Endothelial cell of umbilical vein (primary cell): ENCODE measurements around the gene ITFG1.

Experiments
- EZH2 ChIP-seq: IDR thresholded peaks from 2 replicates; pipeline ENCODE4 v1.6.1; 2012; ENCODE audit warnings: borderline replicate concordance, low read depth, mild to moderate bottlenecking, moderate library complexity, low read length, inconsistent platforms; ENCODE audit not compliant: severe bottlenecking
- FOS ChIP-seq: IDR thresholded peaks from 2 replicates; pipeline ENCODE4 v1.6.1; 2011; ENCODE audit warnings: mild to moderate bottlenecking, low read length, moderate library complexity, borderline replicate concordance; ENCODE audit not compliant: insufficient read depth
- GATA2 ChIP-seq: IDR thresholded peaks from 2 replicates; pipeline ENCODE4 v1.7.0; 2011; ENCODE audit warnings: low read depth, mild to moderate bottlenecking, moderate library complexity, mixed read lengths, low read length; ENCODE audit not compliant: insufficient read length, insufficient read depth
- JUN ChIP-seq: IDR thresholded peaks from 2 replicates; pipeline ENCODE4 v1.6.1; 2011; ENCODE audit warnings: borderline replicate concordance, low read depth; ENCODE audit not compliant: insufficient read length, insufficient read depth
- MAX ChIP-seq: IDR thresholded peaks from 2 replicates; pipeline ENCODE4 v1.6.1; 2011; ENCODE audit not compliant: insufficient read depth, insufficient read length
- MYC ChIP-seq: IDR thresholded peaks from one replicate; pipeline ENCODE4 v1.6.1; 2011; ENCODE audit warnings: mild to moderate bottlenecking, low read depth, low read length
- POLR2A ChIP-seq: IDR thresholded peaks from 2 replicates; pipeline ENCODE4 v1.6.1; 2012; ENCODE audit warnings: low read depth, mild to moderate bottlenecking, control low read depth, low read length
- POLR2AphosphoS5 ChIP-seq: IDR thresholded peaks from 2 replicates; pipeline ENCODE4 v1.6.1; 2012; ENCODE audit warnings: low read depth, mild to moderate bottlenecking, control low read depth, low read length, moderate library complexity; ENCODE audit not compliant: insufficient read depth
- TF ChIP-seq, protein P1 (sequence below), 2 donors: IDR thresholded peaks; 1 replicate in 1 of 2; 2 replicates in 1 of 2; pipeline ENCODE4 v1.5.1; 2011; ENCODE audit warnings: low read length in 2 of 2, mild to moderate bottlenecking in 2 of 2, moderate library complexity in 2 of 2, control low read depth in 1 of 2, inconsistent platforms in 1 of 2, low read depth in 1 of 2; ENCODE audit not compliant: insufficient read depth in 1 of 2; ENCODE audit errors: extremely low read depth in 1 of 2

DNA sequence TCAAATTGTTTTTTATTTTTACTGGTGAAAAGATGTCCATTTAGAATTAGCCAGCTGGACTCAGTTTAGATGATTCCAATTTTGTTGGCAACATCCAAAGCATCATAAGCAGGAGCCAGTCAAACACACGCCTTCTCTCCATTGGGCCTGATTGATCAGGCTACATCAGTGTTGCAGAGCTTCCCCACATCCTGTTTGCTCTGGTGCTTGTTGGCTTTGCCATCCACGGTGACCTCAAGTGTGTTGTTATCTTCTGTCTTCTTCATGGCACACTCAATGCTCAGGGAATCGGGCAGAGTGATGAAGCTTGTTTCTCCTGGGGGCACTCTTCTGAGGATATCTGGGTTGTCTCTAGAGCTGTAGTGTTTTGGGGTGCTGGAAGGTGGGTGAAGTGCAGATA, 310.8 kb downstream of the ITFG1 start:
- no peak for TF ChIP-seq MYC
- TF ChIP-seq EZH2 = no peak
- TF ChIP-seq, protein P1, sequence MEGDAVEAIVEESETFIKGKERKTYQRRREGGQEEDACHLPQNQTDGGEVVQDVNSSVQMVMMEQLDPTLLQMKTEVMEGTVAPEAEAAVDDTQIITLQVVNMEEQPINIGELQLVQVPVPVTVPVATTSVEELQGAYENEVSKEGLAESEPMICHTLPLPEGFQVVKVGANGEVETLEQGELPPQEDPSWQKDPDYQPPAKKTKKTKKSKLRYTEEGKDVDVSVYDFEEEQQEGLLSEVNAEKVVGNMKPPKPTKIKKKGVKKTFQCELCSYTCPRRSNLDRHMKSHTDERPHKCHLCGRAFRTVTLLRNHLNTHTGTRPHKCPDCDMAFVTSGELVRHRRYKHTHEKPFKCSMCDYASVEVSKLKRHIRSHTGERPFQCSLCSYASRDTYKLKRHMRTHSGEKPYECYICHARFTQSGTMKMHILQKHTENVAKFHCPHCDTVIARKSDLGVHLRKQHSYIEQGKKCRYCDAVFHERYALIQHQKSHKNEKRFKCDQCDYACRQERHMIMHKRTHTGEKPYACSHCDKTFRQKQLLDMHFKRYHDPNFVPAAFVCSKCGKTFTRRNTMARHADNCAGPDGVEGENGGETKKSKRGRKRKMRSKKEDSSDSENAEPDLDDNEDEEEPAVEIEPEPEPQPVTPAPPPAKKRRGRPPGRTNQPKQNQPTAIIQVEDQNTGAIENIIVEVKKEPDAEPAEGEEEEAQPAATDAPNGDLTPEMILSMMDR (IDR thresholded peaks at IDR 0.05; ENCODE audit: extremely low read depth in 1 of 2, insufficient read depth in 1 of 2, low read depth in 1 of 2, low read length in 2 of 2) = no peak
- TF ChIP-seq POLR2AphosphoS5 = no peak
- TF ChIP-seq POLR2A = no peak
- TF ChIP-seq MAX = no peak
- no peak for TF ChIP-seq JUN
- no peak for TF ChIP-seq FOS
- no peak for TF ChIP-seq GATA2
